BLaER1 (cell line): ENCODE data around the gene KIF20B.
"Not testable (repeated sequence)": the region's sequence is repeated elsewhere in the genome, so short reads cannot be mapped to it uniquely, and the experiment has no call there.

Experiments used
- H3K27ac ChIP-seq: shearing (Covaris generic); formaldehyde crosslinking; 2 replicates; pipeline ENCODE4 v1.8.1; 2022
- H3K27me3 ChIP-seq: shearing (Covaris generic); formaldehyde crosslinking; 2 replicates; pipeline ENCODE4 v1.8.1; 2022
- H3K36me3 ChIP-seq: shearing (Covaris generic); formaldehyde crosslinking; 2 replicates; pipeline ENCODE4 v1.8.1; 2022
- H3K4me1 ChIP-seq: shearing (Covaris generic); formaldehyde crosslinking; 2 replicates; pipeline ENCODE4 v1.8.1; 2022
- H3K4me2 ChIP-seq: shearing (Covaris generic); formaldehyde crosslinking; 2 replicates; pipeline ENCODE4 v1.8.1; 2022
- H3K4me3 ChIP-seq: shearing (Covaris generic); formaldehyde crosslinking; 2 replicates; pipeline ENCODE4 v1.8.1; 2022
- H3K9ac ChIP-seq: shearing (Covaris generic); formaldehyde crosslinking; 2 replicates; pipeline ENCODE4 v1.8.1; 2022
- H3K9me3 ChIP-seq: shearing (Covaris generic); formaldehyde crosslinking; 2 replicates; pipeline ENCODE4 v1.8.1; 2022
- H4K20me1 ChIP-seq: shearing (Covaris generic); formaldehyde crosslinking; 2 replicates; pipeline ENCODE4 v1.8.1; 2022
- Cebpa-rat ChIP-seq: shearing (Covaris generic); IDR thresholded peaks from 2 replicates; pipeline ENCODE4 v1.8.1; 2022

Gene KIF20B

DNA sequence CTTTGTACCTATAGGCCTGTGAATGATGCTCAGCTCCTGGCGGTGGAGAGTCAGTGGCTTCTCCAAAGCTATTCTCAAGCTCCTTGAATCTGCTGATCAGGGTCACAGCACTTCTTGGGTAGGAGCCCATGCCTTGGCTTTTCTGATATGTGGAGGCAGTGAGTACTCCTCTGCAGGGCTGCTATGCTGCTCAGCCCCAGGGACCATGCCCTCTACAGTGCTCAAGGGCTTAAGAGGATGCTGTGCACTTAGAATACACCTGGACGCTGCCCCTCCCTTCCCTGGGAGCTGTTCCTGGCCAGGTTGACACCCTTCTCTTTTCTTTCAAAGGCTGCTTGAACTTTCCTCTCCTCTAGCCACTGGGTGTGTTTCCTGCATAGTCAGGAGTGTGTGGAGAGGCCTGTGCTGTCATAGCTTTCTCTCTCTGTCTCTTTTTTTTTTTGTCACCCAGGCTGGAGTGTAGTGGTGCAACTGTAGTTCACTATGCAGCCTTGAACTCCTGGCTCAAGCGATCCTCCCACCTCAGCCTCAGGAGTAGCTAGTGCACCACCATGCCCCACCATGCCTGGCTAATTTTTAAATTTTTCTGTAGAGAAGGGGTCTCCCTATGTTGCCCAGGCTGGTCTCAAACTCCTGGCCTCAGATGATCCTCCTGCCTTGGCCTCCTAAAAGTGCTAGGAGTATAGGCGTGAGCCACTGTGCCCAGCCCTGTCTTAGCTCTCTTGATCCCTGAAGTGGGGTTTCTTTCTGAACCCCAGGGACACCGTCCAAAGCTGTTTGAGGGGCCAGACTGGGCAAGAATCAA lies 113.9 kb downstream of the KIF20B start:
- H3K9ac ChIP-seq, result no peak overlapping the region
- TF ChIP-seq Cebpa-rat, result no peak
- no peaks in the 10 kb centered on the region for H3K36me3 ChIP-seq
- peaks cover 6% of the 10 kb centered on the region for H3K4me1 ChIP-seq
- H4K20me1 ChIP-seq, result no peaks in the 10 kb centered on the region
- no peak overlapping the region for H3K27ac ChIP-seq
- H3K9me3 ChIP-seq, result peaks cover 26% of the 10 kb centered on the region
- H3K4me3 ChIP-seq, result no peak overlapping the region
- no peaks in the 10 kb centered on the region for H3K27me3 ChIP-seq
- H3K4me2 ChIP-seq, result no peak overlapping the region

DNA sequence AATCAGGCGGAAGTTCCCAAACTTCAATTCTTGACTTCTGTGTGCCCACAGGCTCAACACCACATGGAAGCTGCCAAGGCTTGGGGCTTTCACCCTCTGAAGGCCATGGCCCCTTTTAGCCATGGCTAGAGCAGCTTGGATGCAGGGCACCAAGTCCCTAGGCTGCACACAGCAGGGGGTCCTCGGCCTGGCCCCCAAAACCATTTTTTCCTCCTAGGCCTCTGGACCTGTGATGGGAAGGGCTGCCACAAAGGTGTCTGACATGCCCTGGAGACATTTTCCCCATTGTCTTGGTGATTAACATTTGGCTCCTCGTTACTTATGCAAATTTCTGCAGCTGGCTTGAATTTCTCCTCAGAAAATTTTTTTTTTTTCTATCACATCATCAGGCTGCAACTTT lies 117.6 kb downstream of the KIF20B start:
- H3K27ac ChIP-seq, H4K20me1 ChIP-seq, H3K27me3 ChIP-seq, H3K4me2 ChIP-seq, H3K9ac ChIP-seq, H3K4me1 ChIP-seq, H3K36me3 ChIP-seq: not testable (repeated sequence)
- Histone ChIP-seq H3K9me3 (peaks cover 33% of the 10 kb centered on the region), H3K4me3 (0 out of 2 replicates have a peak overlapping the region, but pooled peaks have one; percentile 10)
